NCI-H2196 (cell line): ENCODE results near the gene APOBEC4.

ENCODE experiments used
- DNase-seq: peaks from one replicate; lab custom pipeline; 2025; ENCODE audit not compliant: unreplicated experiment; lab: John Stamatoyannopoulos, UW

APOBEC4 gene

DNA sequence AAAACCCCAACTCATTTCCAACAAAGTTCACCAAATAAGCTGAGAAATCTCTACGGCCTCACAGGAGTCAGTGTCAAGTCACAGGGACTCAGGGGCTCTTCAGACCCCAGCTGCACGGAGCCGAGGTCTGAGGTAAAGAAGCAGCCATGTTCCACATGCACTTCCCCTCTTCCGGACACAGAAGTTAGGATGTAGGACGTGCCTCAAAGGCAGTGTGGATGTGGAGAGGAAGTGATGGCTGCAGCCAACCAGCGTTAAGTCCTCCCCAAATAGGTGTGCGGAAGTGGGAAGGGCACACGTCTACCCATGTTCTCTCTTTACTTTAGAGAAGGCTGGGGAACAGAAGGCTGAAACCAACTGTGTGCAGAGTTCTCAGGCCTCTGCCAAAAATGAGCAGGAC lies 48.3 kb downstream of the APOBEC4 start:
- DNase-seq = no peak

DNA sequence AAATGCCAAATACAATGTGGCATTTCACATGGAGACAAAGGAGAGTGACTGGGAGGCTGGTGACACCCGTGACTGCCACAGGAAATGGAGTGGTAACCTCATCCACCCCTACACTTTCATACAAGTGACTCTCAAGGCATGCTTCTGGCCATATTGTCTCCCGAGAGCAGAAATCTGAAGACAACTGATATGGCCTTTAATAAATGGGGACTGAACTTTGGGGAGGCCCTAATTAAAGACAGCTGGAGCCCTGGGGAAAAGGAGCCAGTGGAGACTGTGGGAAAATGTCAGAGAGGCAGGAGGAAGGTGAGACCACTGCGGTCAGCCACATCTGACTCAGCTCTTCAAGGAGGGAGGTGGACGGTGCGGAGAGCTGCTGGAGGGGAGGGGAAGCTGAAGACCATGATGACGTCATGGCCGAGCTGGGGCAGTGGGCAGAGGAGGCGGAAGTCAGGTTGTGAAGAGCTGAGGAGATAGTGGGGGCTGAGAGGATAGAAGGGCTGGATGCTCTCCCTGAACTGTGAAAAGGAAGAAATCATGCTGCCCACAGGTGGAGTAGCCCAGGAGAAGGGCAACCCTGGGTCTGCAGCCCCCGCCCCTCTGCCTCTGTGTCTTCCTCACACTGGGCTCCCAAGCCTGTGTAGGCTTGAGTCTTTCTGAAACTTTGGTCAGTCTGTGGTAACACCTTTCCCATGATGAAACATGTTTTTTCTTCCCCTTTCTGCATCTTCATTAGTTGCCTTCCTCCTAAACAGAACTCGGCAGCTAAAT lies 48.9 kb downstream of the APOBEC4 start:
- no peak for DNase-seq

- DNase-seq = no peak
These were observed 50.6 kb downstream of the APOBEC4 start for GRCh38 chr1:183602510-183602909.

- no peak for DNase-seq
These were observed 52.5 kb downstream of the APOBEC4 start for GRCh38 chr1:183600634-183601033.

GRCh38 chr1:183600136-183600535 lies 53.0 kb downstream of the APOBEC4 start:
- DNase-seq = peak; percentile 15

- no peak for DNase-seq
These were observed 54.7 kb downstream of the APOBEC4 start for GRCh38 chr1:183598386-183598785.

DNA sequence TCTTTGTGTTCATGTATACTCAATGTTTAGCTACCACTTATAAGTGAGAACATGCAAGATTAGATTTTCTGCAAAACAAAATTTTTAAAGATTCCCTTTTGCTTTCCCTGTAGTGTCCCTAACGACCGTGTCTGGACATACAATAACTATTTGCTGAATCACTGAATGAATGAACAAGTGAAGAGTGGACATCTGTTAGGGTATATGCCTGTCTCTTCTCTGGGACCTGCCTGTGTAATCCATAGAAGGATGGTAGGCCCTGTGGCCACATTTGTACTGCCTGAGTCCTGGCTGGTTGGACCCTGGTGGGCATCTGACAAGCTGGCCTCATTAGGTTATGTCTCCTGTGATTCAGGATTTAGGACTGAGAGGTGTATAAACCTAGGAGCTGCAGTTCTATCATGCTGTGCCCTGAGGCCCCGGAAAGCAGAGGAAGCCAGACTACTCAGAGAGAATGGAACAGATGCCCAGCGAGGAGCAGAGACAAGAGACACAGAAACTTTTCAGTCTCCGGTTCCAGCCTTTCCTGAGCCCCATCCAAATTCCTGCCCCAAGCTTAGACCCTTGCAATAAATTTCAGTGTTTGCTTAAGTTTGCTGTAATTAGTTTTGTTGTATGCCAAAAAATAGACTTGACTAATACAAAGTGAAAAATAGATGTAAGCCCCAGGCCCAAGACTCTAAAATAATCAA lies 55.3 kb downstream of the APOBEC4 start:
- DNase-seq = no peak

- DNase-seq = no peak
These were observed 56.6 kb downstream of the APOBEC4 start for GRCh38 chr1:183596500-183596899.
